Stimulated activated CD4-positive, alpha-beta T cell treated with anti-CD3 and anti-CD28 coated beads, Interleukin-12 subunit alpha, Interleukin-12 subunit beta, amount 100 ng/mL, for 48 hours (primary cell): ENCODE measurements around the gene LRP1-AS.
A peak's percentile ranks its signal among the peaks of the same experiment; 100 is the strongest.

Experiments
- DNase-seq, 3 donors: peaks; one replicate each; pipeline ENCODE4 v3.0.0-alpha.2; 2020; ENCODE audit warnings: low read depth in 2 of 3, low spot score in 1 of 3

Gene LRP1-AS

GRCh38 chr12:57146961-57147944 lies at the start of gene LRP1-AS:
Gene LRP1-AS (minus strand): TSS chr12:57147619.
- DNase-seq, result no peak

- no peak for DNase-seq
These were observed 49.5 kb upstream of the LRP1-AS start for GRCh38 chr12:57196956-57197355.

- DNase-seq, result no peak
These were observed 49.0 kb upstream of the LRP1-AS start for GRCh38 chr12:57196439-57196838.

GRCh38 chr12:57195611-57196371 lies 48.4 kb upstream of the LRP1-AS start:
- no peak for DNase-seq

- no peak for DNase-seq
These were observed 47.8 kb upstream of the LRP1-AS start for GRCh38 chr12:57195186-57195585.

GRCh38 chr12:57194253-57194652 lies 46.8 kb upstream of the LRP1-AS start:
- no peak for DNase-seq

- DNase-seq, result no peak
These were observed 46.4 kb upstream of the LRP1-AS start for GRCh38 chr12:57193706-57194245.

GRCh38 chr12:57192920-57193319 lies 45.5 kb upstream of the LRP1-AS start:
- no peak for DNase-seq

- DNase-seq, result no peak
These were observed 44.0 kb upstream of the LRP1-AS start for GRCh38 chr12:57191410-57191809.

- DNase-seq, result no peak
These were observed 43.4 kb upstream of the LRP1-AS start for GRCh38 chr12:57190821-57191220.

GRCh38 chr12:57190037-57190436 lies 42.6 kb upstream of the LRP1-AS start:
- DNase-seq, result no peak

GRCh38 chr12:57188090-57188425 lies 40.6 kb upstream of the LRP1-AS start:
- DNase-seq, result no peak

GRCh38 chr12:57187222-57188089 lies 40.0 kb upstream of the LRP1-AS start:
- no peak for DNase-seq

- DNase-seq, result no peak
These were observed 38.6 kb upstream of the LRP1-AS start for GRCh38 chr12:57185906-57186508.

- no peak for DNase-seq
These were observed 38.0 kb upstream of the LRP1-AS start for GRCh38 chr12:57185403-57185802.

GRCh38 chr12:57183939-57184725 lies 36.7 kb upstream of the LRP1-AS start:
- DNase-seq, result no peak

- peak; percentile 65 to 93 (median 71) for DNase-seq
These were observed 35.6 kb upstream of the LRP1-AS start for GRCh38 chr12:57182918-57183575.

GRCh38 chr12:57181561-57182155 lies 34.2 kb upstream of the LRP1-AS start:
- DNase-seq, result no peak

- no peak for DNase-seq
These were observed 33.7 kb upstream of the LRP1-AS start for GRCh38 chr12:57181072-57181471.
